TTC549 (cell line): ENCODE results near the gene DNAAF5.

Source experiments
- FAIRE-seq: peaks from 2 replicates; lab custom pipeline; 2012; peaks lifted over from hg19 to GRCh38; lab: Jason Lieb, UNC

The DNAAF5 gene

DNA sequence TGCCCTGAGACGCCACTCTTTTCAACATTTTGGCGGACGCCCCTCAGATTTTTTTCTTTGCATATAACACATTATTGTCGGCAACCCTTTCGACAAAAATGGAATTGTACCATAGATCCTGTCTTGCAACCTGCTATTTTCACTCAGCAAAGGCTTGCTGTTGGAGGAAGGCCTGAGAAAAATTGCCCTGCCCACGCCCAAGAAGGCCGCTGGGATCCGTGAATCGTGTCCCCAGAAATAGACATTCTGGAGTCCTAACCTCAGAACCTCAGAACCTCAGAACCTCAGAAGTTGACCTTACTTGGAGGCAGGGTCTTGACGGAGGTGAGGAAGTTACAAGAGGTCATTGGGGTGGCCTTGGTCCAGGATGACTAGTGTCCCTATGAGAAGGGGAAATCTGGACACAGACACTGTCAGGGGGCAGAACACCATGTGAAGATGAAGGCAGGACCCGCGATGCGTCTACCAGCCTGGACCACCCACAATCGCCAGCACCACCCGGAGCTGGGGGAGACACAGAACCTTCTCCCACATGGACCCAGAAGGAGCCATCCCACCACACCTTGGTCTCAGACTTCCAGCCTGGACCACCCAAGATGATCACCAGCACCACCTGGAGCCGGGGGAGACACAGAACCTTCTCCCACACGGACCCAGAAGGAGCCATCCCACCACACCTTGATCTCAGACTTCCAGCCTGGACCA lies 19.1 kb upstream of the DNAAF5 start:
- FAIRE-seq: no peak

DNA sequence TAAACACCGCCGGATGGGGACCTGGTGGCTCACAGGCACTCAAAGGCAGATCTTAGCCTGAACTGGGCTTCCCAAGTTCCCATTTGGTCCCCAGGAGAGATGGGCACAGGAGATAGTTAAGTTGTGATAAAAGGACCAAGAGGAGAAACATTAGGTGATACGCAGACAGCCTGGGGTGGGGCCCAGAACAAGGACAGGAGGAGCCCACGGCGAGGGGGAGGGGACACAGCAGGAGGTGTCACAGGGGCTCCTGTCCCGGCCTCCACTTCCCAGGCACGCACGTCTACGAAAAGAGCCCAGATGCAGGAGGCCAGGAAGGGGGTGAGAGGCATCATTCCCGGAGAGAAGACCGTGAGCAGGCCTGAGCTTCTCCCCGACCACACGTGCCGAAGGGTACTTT lies 16.3 kb upstream of the DNAAF5 start:
- FAIRE-seq: no peak

DNA sequence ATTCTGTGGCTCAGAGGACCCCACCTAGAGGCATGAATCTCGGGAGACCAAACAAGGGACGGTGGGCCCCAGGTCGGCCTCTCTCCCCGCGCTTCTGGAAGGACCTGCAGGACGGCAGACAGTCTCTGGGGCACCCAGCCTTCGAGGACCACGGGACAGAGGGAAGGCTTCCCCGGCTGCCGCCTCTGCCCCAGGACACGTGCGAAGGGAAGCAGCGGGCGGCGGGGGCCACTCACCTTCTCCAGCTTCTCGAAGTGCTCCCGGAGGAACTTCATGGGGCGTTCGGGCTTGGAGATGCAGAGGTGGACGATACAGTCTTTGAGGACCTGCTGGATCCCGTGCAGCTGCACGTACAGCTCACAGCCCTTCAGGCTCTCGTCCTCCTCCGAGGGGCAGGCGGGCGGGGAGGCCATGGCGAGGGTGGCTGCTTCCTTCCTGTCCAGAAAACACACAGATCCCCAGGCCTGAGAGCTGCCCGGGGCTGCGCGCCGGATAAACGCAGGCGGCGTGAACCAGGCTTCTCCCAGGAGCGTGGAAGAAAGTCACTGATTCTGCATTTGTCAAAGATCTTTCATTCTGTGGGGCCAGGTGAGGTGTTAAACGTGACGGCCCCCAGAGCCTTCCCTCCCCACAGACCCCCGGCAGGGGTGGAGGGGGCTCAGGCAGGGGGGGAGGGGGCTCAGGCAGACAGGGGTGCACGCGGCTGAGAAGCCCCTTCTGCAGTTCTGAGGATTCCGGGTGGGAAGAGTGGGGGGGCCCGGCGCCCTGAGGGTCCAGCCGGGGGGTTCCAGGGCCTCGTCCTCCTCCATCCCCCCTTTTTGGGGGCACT lies 15.2 kb upstream of the DNAAF5 start:
- FAIRE-seq: no peak

DNA sequence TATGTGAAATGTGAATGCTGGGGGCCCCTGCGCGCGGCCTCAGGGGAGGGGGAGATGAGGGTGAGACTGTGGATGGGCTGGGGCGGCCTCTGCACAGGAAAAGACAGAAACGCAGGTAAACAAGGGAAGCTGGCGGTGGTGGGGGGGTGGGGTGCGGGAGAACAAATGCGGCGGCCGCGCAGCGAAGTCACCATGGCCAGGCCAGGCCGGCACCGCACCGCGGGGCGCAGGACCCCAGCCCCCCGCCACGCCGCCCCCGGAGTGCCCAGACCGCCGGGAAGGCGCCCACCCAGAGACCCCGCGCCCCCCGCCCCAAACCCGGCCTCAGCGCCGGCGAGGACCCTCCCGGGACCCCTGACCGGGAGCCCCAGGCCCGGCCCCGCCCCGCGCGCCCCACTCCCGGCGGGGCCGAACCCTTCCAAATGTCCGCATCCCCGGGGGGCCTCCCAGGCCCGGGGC lies 14.5 kb upstream of the DNAAF5 start:
- FAIRE-seq: no peak

DNA sequence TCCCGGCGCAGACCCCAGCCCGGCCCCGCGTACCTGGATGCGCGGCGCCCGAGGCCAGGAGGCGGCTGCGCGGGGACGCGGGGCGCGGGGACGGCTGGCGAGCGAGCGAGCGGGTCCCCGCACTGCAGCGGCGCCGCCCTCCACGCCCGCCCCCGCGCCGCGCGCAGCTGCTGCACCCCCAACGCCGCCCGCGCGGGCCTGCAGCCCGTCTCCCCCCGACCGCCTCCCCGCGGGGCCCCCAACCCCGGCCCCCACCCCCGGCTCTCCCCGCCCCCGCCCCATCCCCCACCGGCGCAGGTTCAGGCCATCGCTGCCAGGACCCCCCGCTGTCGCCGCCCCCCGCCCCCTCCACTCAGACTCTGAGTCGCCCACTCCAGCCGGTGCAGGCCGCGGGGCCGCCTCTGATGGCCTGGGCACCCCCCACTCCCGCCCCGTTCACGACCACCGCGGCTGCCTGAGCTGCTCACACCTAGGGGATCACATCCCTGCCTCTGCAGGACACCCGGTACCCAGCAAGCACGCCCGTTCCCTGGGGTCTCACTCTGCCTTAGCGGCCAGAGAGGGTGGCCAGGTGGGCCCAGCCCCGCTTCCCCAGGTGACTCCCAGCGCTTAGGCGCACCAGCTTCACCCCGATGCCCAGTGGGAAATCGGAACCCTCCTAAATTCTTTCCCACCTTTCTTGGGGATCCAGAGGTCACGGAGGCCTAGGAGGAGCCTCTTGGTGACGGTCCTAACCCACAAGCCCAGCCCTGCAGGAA lies 13.9 kb upstream of the DNAAF5 start:
- no peak for FAIRE-seq

DNA sequence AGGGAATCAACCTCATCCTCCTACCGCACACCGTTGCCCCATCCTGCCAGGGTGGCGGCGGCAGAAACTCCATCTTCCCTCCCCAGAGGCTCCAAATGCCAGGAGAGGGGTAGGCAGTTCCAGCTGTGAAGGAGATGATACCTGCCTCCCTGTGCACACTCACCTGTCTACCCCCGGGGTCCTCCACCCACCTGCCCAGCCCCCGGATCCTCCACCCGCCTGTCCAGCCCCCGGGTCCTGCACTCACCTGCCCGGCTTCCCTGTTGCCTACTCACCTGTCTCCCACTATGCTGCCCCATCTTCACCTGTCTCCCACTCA lies 13.4 kb upstream of the DNAAF5 start:
- no peak for FAIRE-seq

DNA sequence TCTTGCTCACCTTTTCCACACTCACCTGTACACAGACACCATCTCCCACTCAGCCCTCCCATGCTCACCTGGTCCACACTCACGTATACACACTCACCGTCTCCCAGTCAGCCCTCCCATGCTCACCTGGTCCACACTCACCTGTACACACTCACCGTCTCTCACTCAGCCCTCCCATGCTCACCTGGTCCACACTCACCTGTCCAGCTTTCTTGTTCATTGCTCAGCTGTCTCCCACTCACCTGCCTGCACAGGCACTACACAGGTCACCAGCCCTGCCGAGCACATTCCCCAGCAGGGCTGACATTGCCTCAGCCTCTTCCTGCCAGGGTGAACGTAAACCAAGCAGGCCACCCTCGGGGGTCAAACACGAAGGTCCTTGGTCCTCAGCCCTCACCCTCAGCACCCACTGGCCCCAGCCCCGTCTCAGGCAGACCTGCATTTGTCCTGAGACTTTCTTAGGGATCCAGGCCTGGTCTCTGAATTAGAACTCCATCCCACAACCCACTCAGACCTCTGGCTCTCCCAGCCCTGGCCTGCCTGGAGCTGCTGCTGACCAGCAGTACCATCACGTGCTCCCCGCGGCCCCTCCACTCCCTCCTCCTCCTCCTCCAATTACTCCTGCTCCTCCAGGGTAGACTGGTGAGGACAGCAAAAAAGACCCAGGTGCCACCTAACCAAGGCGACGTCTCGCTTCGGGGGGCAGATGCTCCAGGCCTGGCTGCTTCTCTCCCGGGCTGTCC lies 12.8 kb upstream of the DNAAF5 start:
- FAIRE-seq: no peak

DNA sequence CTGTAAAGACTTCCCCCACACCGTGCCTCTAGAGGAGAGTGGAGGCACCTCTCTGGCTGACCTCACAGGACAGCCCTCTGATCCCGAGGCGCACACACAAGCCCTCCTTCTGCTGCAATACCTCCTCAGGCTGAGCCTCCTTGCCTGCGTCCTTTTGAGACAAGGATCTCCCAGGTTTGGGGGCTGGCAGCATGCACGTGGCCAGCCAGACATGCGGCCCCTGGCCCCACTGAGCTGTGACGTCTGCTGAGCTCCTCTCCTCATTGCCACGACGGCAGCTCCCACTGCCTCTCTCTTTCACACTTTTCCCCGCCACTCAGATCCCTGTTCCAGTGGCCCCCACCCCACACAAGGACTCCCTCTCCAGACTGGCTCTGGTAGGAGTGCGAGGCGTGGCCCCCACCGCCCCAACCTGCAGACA lies 12.2 kb upstream of the DNAAF5 start:
- FAIRE-seq: no peak

DNA sequence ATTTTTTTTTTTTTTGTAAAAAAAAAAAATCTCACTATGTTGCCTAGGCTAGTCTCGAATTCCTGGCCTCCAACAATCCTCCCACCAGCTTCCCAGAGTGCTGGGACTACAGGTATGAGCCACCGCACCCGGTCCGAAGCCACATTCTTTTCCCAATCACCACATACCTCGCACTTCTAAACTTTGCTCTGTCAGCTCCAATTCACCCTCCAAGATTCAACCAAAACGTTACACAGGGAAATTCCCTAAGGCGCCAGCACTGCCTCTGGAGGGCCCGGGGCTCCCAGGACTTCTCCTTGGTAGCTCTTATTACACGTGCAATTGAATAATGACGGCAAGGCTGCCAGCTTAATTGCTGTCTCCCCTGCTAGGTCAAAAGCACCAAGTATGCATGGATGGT lies 10.3 kb upstream of the DNAAF5 start:
- no peak for FAIRE-seq

DNA sequence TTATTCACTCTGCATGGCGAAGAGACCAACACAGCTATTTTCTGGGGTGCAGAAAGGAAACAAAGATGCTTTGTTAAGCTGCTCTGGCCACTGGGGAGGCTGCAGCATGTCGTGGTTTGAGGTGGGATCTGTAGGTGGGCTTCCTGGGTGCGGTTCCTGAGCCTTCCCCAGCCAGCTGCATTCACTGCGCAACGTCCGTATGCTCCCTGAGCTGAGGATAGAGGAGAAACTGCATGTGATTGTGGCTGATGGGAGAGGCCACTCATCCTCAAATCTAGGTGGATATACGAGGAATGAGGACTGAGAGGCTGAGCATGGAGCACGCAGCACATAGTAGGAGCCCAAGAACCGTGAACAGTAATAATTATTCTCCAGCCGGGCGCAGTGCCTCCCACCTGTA lies 9.9 kb upstream of the DNAAF5 start:
- FAIRE-seq: no peak

DNA sequence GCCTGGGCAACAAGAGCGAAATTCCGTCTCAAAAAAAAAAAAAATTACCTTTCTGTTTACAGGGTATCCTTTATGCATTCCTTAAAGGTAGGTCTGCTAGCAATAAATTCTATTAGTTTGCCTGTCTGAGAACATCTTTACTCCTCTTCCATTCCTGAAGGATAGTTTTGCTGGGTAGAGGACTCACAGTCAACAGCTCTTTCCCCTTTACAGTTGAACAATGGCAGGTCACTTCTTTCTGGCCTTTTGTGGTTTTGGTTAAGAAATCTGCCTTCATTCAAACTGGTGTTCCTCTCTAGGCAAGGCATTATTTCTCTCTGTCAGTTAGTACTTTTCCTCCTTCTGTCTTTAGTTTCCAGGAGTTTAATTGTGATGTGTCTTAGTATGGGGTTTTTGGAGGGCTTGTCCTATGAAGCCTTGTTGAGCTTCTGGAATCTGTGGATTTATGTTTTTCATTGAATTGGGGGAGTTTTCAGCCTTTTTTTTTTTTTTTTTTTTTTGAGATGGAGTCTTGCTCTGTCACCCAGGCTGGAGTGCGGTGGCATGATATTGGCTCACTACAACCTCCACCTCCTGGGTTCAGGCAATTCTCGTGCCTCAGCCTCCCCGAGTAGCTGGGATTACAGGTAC lies 4.8 kb upstream of the DNAAF5 start:
- no peak for FAIRE-seq

DNA sequence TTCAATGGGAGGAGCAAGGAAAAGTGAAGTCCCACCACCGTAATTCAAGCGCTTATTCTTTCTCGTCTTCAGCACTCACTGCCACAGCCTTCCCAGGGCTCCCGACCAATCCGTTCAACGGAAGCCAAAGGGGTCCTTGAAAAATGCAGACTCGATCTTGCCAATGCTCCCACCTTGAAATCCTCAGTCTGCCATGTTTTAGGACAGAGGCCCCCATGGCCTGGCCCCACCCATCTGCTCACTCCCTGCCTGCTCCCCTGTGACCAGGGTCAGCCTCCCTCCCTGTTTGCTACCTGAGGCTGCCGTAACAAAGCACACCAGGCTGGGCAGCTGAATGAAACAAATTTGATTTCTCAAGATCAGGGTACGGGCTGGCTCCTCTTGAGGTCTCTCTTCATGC lies 3.0 kb upstream of the DNAAF5 start:
- FAIRE-seq: no peak

DNA sequence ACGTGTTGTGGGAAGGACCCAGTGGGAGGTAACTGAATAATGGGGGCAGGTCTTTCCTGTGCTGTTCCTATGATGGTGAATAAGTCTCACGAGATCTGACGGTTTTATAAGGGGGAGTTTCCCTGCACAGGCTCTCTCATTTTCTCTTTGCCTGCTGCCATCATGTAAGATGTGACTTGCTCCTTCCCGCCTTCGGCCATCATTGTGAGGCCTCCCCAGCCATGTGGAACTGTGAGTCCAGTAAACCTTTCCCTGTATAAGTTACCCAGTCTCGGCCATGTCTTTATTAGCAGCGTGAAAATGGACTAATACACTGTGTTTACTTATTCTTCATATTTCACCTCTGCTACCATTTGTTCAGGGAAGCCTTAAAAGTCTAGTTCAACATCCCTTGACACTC lies 2.2 kb upstream of the DNAAF5 start:
- no peak for FAIRE-seq

DNA sequence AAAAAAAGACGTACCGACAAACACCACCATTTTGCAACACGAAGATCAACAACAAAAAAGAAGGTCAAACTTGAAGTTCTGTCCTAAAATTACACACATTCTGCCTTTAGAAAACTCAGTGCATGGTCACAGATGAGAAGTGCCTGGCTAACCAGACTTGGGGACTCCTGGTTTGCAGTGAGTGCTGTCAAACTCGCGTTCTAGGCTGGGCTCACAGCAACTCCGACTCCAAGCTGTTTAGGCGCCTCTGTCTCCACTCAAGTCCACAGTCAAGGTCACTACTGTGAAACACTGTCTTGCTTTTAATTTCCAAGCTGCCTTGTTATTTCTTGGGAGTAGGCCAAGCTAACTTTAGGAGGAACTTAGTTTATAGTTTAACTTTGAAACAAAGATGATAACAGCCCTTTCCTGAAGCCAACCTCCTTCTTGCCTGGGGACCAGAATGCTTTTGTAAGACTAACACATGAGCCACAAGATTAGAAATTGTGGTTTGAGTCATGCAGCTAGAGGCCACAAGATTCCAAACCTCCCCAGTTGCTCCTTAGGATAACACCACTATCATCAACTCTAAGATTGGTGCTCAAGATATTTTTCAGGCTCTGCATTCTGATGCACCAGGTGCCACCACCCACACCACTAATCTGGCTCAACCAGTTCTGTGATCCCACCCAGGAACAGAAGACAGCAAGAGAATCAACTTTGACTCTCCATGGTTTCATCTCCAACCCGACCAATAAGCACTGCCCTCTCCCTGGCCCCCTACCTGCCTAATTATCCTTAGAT lies 1.1 kb upstream of the DNAAF5 start:
- FAIRE-seq: no peak

DNA sequence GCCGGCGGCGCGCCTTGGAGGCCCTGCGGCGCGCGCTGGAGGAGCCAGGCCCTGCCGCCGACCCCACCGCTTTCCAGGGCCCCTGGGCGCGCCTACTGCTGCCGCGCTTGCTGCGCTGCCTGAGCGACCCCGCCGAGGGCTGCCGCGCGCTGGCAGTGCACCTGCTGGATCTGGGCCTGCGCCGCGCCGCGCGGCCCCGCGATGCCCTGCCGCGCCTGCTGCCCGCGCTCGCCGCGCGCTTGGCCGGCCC lies 280 bp downstream of the DNAAF5 start:
- no peak for FAIRE-seq

DNA sequence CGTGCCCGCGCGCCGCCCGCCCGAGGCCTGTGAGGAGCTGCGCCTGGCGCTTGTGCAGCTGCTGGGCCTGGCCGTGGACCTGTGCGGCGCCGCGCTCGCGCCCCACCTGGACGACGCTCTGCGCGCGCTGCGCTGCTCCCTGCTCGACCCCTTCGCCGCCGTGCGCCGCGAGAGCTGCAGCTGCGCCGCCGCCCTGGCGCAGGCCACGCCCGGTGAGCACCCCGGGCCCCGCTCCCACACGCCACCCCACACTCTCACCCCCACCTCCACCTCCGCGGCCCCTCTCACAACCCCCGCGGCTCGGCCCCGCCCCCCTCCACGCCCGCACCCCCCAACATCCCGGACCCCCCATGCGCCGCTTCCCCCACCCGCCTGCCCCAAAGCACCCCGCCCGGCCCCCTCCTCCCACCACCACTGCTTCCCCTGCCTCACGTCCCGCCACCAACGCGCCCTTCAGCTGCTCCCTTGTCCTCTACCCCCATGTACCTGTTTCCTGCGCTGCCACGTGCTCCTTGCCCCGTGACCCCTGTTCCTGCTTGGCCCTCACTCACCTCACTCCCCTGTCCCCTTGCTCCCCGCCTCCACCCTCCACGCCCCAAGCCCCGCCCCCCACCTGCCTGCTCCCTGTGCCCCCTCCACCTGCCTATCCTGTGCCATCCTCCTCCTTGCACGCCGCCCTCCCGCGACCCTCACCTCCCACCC lies 756 bp downstream of the DNAAF5 start, which contains the start of gene PRKAR1B:
PRKAR1B (minus strand) TSS at position 178 of the 702 bp plus-strand sequence. CDS start 15,776 bp downstream, outside the sequence.
- no peak for FAIRE-seq

DNA sequence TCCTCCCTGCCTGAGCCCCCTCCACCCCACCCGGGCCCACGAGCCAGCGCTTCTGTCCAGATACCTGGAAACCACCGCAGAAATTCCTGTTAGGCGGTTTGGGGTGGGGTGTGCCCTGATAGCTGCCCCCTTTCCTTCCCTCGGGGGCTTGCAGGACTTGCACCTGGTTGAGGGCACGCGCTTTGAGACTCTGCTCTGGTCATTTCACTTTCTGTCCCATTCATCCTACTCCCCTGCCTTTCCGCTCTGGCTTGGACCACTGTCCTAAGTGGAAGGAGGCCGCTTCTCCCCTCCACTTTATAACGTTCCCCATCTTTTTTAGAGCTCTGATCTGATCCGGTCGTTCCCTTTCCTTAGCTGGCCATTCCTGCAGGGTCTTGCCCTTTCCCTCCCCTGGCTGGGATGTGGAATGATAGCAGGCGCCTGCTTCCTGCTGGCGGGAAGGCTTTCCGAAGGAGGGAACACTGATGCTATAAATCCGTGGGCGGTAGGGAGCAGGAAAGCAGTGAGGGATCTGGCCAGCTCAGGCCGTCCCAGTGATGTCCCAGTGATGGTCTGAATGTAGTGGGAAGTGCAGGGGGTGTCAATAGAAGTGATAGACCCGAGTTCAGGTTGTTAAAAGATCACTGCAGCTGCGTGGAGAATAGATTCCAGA lies 1.4 kb downstream of the DNAAF5 start:
- FAIRE-seq: no peak

DNA sequence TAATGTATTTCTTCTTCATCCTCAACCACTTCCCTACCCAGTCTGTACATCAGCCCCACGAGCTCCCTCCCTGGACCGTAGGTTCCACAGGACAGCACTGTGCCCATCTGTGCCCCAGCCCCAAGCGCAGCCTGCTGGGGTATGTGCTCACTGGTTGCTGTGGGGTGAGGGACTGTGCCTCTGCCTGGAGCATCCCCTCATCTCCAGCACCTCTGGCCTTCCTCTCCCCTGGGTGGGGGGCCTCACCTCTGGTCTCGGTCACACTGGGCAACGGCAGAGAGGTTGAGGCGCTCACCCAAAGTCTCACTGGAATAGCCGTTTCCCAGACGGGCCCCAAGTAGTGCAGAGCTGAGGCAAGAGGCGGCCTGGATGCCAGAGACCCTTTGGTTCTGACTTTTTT lies 2.1 kb downstream of the DNAAF5 start:
- FAIRE-seq: no peak

DNA sequence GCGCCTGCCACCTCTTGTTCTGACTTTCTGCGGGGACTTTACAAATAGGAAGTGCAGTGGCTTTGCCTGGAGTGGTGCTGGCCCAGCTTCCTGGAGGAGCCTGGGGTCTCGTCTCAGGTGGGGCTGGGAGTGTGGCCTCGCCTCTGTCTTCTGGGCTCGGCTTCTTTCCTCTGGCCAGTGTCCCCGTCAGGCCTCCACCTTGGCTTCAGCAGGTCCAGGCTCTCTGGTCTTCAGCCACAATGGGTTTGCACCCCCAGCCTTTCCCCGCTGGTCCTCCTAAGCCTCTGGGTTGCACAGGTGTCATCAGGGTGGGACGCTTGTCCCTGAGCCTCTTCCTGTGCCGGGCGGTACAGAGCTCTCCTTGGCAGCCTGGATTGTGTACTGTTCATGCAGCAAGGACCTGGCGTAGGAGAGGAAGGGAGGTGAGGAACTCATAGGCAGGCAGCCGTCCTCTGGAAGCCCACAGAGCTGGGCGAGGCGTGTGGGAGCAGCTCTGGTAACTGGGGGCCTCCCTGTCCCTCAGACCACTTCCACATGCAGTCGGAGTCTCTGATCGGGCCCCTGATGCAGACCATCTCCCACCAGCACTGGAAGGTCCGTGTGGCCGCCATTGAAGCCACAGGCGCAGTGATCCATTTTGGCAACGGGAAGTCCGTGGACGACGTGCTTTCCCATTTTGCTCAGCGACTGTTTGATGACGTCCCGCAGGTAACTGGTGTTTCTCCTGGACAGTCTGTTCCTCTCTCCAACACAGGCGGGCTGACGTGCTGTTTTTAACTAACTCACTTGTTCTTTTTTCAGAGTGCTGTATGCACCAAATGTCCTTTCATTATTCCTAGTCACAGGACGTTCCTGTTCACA lies 2.9 kb downstream of the DNAAF5 start:
- no peak for FAIRE-seq
